Liver (tissue), 3 donors: ENCODE data around the gene SLC38A4.

ENCODE experiments used
- ATF3 ChIP-seq: IDR thresholded peaks from 2 replicates; pipeline ENCODE4 v1.6.1; 2016; ENCODE audit warnings: antibody characterized with exemption
- CTCF ChIP-seq: fragments of 150-350 bp; IDR thresholded peaks from 2 replicates; pipeline ENCODE4 v1.5.1; 2017; ENCODE audit warnings: improper control_type of control experiment, low read depth, low read length; ENCODE audit not compliant: missing input control
- RAD21 ChIP-seq, 2 donors: IDR thresholded peaks; 2 replicates each; pipeline ENCODE4 v1.6.1; 2016; ENCODE audit warnings: antibody characterized with exemption in 2 of 2, mild to moderate bottlenecking in 2 of 2
- REST ChIP-seq: IDR thresholded peaks from 2 replicates; pipeline ENCODE4 v1.6.1; 2016; ENCODE audit warnings: antibody characterized with exemption, mild to moderate bottlenecking
- SP1 ChIP-seq: IDR thresholded peaks from 2 replicates; pipeline ENCODE4 v1.6.1; 2018; ENCODE audit warnings: antibody characterized with exemption, mild to moderate bottlenecking
- TAF1 ChIP-seq: conservative IDR thresholded peaks from 2 replicates; pipeline ENCODE4 v1.6.1; 2016; ENCODE audit warnings: antibody characterized with exemption, mild to moderate bottlenecking
- YY1 ChIP-seq: IDR thresholded peaks from 2 replicates; pipeline ENCODE4 v1.6.1; 2016; ENCODE audit warnings: antibody characterized with exemption, mild to moderate bottlenecking
- donor health status: healthy.
- donor health status: healthy.

GRCh38 chr12:46798056-46798455 lies 27.7 kb downstream of the SLC38A4 start:
- TF ChIP-seq CTCF (no peak), ATF3 (no peak), RAD21 (IDR thresholded peaks at IDR 0.05) (no peak), REST (no peak), SP1 (peak; percentile 16), TAF1 (no peak), YY1 (peak; percentile 33)
